GM12878 (cell line): ENCODE data around the gene ORMDL1. TPM values are rescaled to one million over a fixed set of nuclear protein-coding genes. Genes with fewer than 3 reads are reported as not detected.

Experiments
- ATAC-seq: fragments of 200-7000 bp; cut with Tn5 transposase; 3 replicates; pipeline ENCODE4 v1.9.1; 2020; ENCODE audit warnings: mild to moderate bottlenecking, moderate library complexity
- Bru-seq: library from RNA; stranded (reverse); fragments of 400-500 nt; gene quantifications from one replicate; lab custom pipeline; 2021; lab: Mats Ljungman, UMichigan
- BruChase-seq, 2 experiments: library from RNA; stranded (reverse); fragments of 400-500 nt; gene quantifications; one replicate each; lab custom pipeline; 2021; lab: Mats Ljungman, UMichigan
- BruUV-seq: library from RNA; stranded (reverse); fragments of 400-500 nt; replicated peaks from 2 replicates; lab custom pipeline; 2021; lab: Mats Ljungman, UMichigan
- CTCF ChIA-PET: fragments of 300-600 bp; sonication (Branson Sonifier 250); formaldehyde crosslinking; extraction: SDS; loops from one replicate; lab custom pipeline; 2021; ENCODE audit warnings: inconsistent platforms; lab: Yijun Ruan, JAX
- POLR2A ChIA-PET: fragments of 350-600 bp; formaldehyde crosslinking; extraction: SDS; loops from one replicate; lab custom pipeline; 2021; ENCODE audit warnings: inconsistent platforms; lab: Charles Lee
- RAD21 ChIA-PET: fragments of 300-600 bp; sonication (Branson Sonifier 250); formaldehyde crosslinking; loops from one replicate; lab custom pipeline; 2023; ENCODE audit warnings: antibody characterized with exemption; ENCODE audit not compliant: unreplicated experiment; lab: Charles Lee
- SMC1A ChIA-PET: fragments of 300-600 bp; sonication (Branson Sonifier 250); formaldehyde crosslinking; loops from one replicate; lab custom pipeline; 2023; ENCODE audit not compliant: unreplicated experiment, uncharacterized antibody; lab: Charles Lee
- DNase-seq: peaks from one replicate; pipeline ENCODE4 v3.0.0-alpha.2; 2011; ENCODE audit warnings: low read depth, low spot score
- FAIRE-seq: peaks from 3 replicates; lab custom pipeline; 2011; peaks lifted over from hg19 to GRCh38; lab: Jason Lieb, UNC
- H2AFZ ChIP-seq: 2 replicates; pipeline ENCODE4 v1.6.0; 2011; ENCODE audit warnings: low read depth, low read length, control low read depth; ENCODE audit not compliant: control insufficient read depth
- H3K27ac ChIP-seq: 2 replicates; pipeline ENCODE4 v1.5.1; 2011; ENCODE audit warnings: control low read depth; ENCODE audit not compliant: control insufficient read depth, insufficient read depth
- H3K27me3 ChIP-seq, 2 experiments: replicated peaks in 1 of 2; 2 replicates each; pipeline versions ENCODE4 v1.6.0 to v1.6.1; 2011; ENCODE audit warnings: low read length in 1 of 2; ENCODE audit not compliant: control insufficient read depth in 2 of 2, insufficient read depth in 2 of 2
- H3K36me3 ChIP-seq, 2 experiments: 2 replicates each; pipeline ENCODE4 v1.5.1; 2011; ENCODE audit warnings: low read length in 1 of 2; ENCODE audit not compliant: control insufficient read depth in 2 of 2, insufficient read depth in 2 of 2
- H3K4me1 ChIP-seq: 2 replicates; pipeline ENCODE4 v1.6.1; 2011; ENCODE audit warnings: mild to moderate bottlenecking, low read length, moderate library complexity, mixed read lengths; ENCODE audit not compliant: control insufficient read depth, insufficient read depth
- H3K4me2 ChIP-seq: 2 replicates; pipeline ENCODE4 v1.6.0; 2011; ENCODE audit warnings: control low read depth; ENCODE audit not compliant: control insufficient read depth, insufficient read depth
- H3K4me3 ChIP-seq: fragments of 200-600 bp; sonication (generic); 2 replicates; pipeline ENCODE4 v1.5.1; 2016
- H3K79me2 ChIP-seq: 2 replicates; pipeline ENCODE4 v1.6.0; 2011; ENCODE audit warnings: low read length; ENCODE audit not compliant: control insufficient read depth, insufficient read depth
- H3K9ac ChIP-seq: 2 replicates; pipeline ENCODE4 v1.8.0; 2011; ENCODE audit warnings: low read length, control low read depth, mixed read lengths; ENCODE audit not compliant: control insufficient read depth, insufficient read depth
- H3K9me3 ChIP-seq: replicated peaks from 3 replicates; pipeline ENCODE4 v1.5.1; 2011; ENCODE audit warnings: mild to moderate bottlenecking, low read length; ENCODE audit not compliant: control insufficient read depth, insufficient read depth
- H4K20me1 ChIP-seq: 2 replicates; pipeline ENCODE4 v1.6.0; 2011; ENCODE audit not compliant: control insufficient read depth, insufficient read depth
- ASH2L ChIP-seq: fragments of 300-600, 200-600 bp; sonication (generic); IDR thresholded peaks from 2 replicates; pipeline ENCODE4 v1.6.1; 2017; ENCODE audit warnings: low read depth, mild to moderate bottlenecking, borderline replicate concordance
- ATF3 ChIP-seq: IDR thresholded peaks from 2 replicates; pipeline ENCODE4 v1.6.1; 2011; ENCODE audit warnings: low read depth, mild to moderate bottlenecking, low read length, moderate library complexity, borderline replicate concordance; ENCODE audit errors: extremely low read depth
- CHD1 ChIP-seq: IDR thresholded peaks from 2 replicates; pipeline ENCODE4 v1.6.1; 2012; ENCODE audit warnings: low read depth, low read length, improper control_type of control experiment
- FOXM1 ChIP-seq: IDR thresholded peaks from 2 replicates; pipeline ENCODE4 v1.6.1; 2012; ENCODE audit warnings: low read depth, mild to moderate bottlenecking, inconsistent platforms, low read length, moderate library complexity
- NR2C1 ChIP-seq: fragments of 450-650 bp; IDR thresholded peaks from 2 replicates; pipeline ENCODE4 v1.6.1; 2017; ENCODE audit warnings: antibody characterized with exemption, mild to moderate bottlenecking, moderate library complexity
- PKNOX1 ChIP-seq: fragments of 450-650 bp; IDR thresholded peaks from 2 replicates; pipeline ENCODE4 v1.6.1; 2016; ENCODE audit warnings: mild to moderate bottlenecking
- RCOR1 ChIP-seq: conservative IDR thresholded peaks from 2 replicates; pipeline ENCODE4 v1.6.1; 2012; ENCODE audit warnings: low read depth, low read length, improper control_type of control experiment
- SP1 ChIP-seq: IDR thresholded peaks from one replicate; pipeline ENCODE4 v1.6.1; 2011; ENCODE audit warnings: low read depth, low read length
- TCF12 ChIP-seq: IDR thresholded peaks from 2 replicates; pipeline ENCODE4 v1.6.1; 2011; ENCODE audit warnings: low read depth, mild to moderate bottlenecking, low read length
- USF2 ChIP-seq: IDR thresholded peaks from 2 replicates; pipeline ENCODE4 v1.6.1; 2011; ENCODE audit warnings: low read depth, low read length, improper control_type of control experiment, borderline replicate concordance
- ZNF274 ChIP-seq: IDR thresholded peaks from one replicate; pipeline ENCODE4 v1.8.0; 2011; ENCODE audit not compliant: insufficient read length, insufficient read depth
- ZNF384 ChIP-seq: IDR thresholded peaks from 2 replicates; pipeline ENCODE4 v1.6.1; 2012; ENCODE audit warnings: low read depth, mild to moderate bottlenecking, low read length, improper control_type of control experiment, borderline replicate concordance
- WGBS: methylation state at CpG from one replicate; pipeline ENCODE4 v1.1.6; 2016; ENCODE audit warnings: low lambda C conversion rate; ENCODE audit not compliant: insufficient replicate concordance, insufficient coverage; ENCODE audit errors: missing lambda C conversion rate; 5-methylcytosine and 5-hydroxymethylcytosine counted together
- in situ Hi-C: fragments of 300-500 bp; cut with MboI; formaldehyde crosslinking; loops from 9 replicates; pipeline ENCODE4 v1.14.3; 2018; ENCODE audit warnings: mixed read lengths
- intact Hi-C: fragments of 100-400 bp; cut with micrococcal nuclease; formaldehyde crosslinking; loops from one replicate; pipeline ENCODE4 v1.14.2; 2022; ENCODE audit not compliant: unreplicated experiment
- long read RNA-seq, 2 experiments: library from polyadenylated mRNA; unstranded; transcript quantifications; one replicate each; pipeline ENCODE4 v2.0.0, GENCODE V29; 2019 to 2020
- polyA minus RNA-seq, 3 experiments: library from RNA; depleted of rRNA, polyadenylated mRNA; stranded (reverse); fragments of >200 nt; gene quantifications; 2 replicates each; pipeline ENCODE4 v1.2.3, GENCODE V29; 2011
- polyA plus RNA-seq, 11 experiments: library from polyadenylated mRNA; depleted of rRNA in 4 of 11; unstranded in 6 of 11; stranded (reverse) in 5 of 11; fragments of >200 nt; fragmentation: Nextera tagmentation in 4 of 11; fragmentation: Illumina TruSeq in 1 of 11; extraction: Ambion mirVana in 4 of 11; extraction: Trizol in 1 of 11; gene quantifications; 1 replicate in 1 of 11; 2 replicates in 10 of 11; pipeline versions ENCODE4 v1.2.1 to v1.2.3, GENCODE V29; 2011 to 2016; ENCODE audit warnings: inconsistent platforms in 2 of 11, missing spikeins in 2 of 11, low read depth in 1 of 11
- total RNA-seq, 4 experiments: library from RNA; depleted of rRNA in 3 of 4; stranded (reverse); fragments of >200 nt in 3 of 4; fragmentation: Illumina TruSeq in 1 of 4; extraction: Trizol in 1 of 4; gene quantifications; 2 replicates each; pipeline versions ENCODE4 v1.2.1 to v1.2.3, GENCODE V29; 2013 to 2021

The ORMDL1 gene
- 208 and 234 TPM in 2 replicates for total RNA-seq (2013; cell fraction: nucleolus; rRNA removed)
- 91.4 and 104 TPM in 2 replicates for total RNA-seq (2014; rRNA removed)
- 75.9 and 76.7 TPM in 2 replicates for total RNA-seq (2014; rRNA removed; fragmentation: Illumina TruSeq; extraction: Trizol)
- 59.0 and 62.6 TPM in 2 replicates for total RNA-seq (2021)
- polyA plus RNA-seq (2011; ENCODE audit: low read depth) = 52.1 TPM
- polyA plus RNA-seq (2011; rRNA removed) = 140 and 188 TPM in 2 replicates
- polyA plus RNA-seq (2011; cell fraction: cytosol; rRNA removed) = 46.8 and 49.7 TPM in 2 replicates
- 273 and 383 TPM in 2 replicates for polyA plus RNA-seq (2011; cell fraction: nucleus; rRNA removed)
- polyA plus RNA-seq (2012) = 77.5 and 83.5 TPM in 2 replicates
- 100 and 130 TPM in 2 replicates for polyA plus RNA-seq (2014; fragmentation: Illumina TruSeq; extraction: Trizol)
- 10 to 100 TPM; 68.9 to 89.5 TPM for polyA plus RNA-seq (2014; fragmentation: Nextera tagmentation; extraction: Ambion mirVana)
- 95.4 and 114 TPM in 2 replicates for polyA plus RNA-seq (2014; rRNA removed)
- 100 to 1,000 TPM; 156 to 161 TPM for polyA plus RNA-seq (2016; fragmentation: Nextera tagmentation; extraction: Ambion mirVana)
- polyA minus RNA-seq (2011; rRNA and poly(A)+ RNA removed) = 33.0 and 50.9 TPM in 2 replicates
- polyA minus RNA-seq (2011; cell fraction: cytosol; rRNA and poly(A)+ RNA removed) = 9.6 and 10.6 TPM in 2 replicates
- 43.3 and 54.0 TPM in 2 replicates for polyA minus RNA-seq (2011; cell fraction: nucleus; rRNA and poly(A)+ RNA removed)
- Bru-seq, nascent RNA = percentile 94 among the genes with signal in this experiment
- BruChase-seq, experiment 1, labeled RNA remaining after a 6-hour chase = percentile 95 among the genes with signal in this experiment
- percentile 94 among the genes with signal in this experiment for BruChase-seq, experiment 2, labeled RNA remaining after a 2-hour chase
- long read RNA-seq, experiment 1, transcript ORMDL1-202 (5 exons, 1,137 nt) = major isoform, 36 of 67 reads
- long read RNA-seq, experiment 1, transcript ORMDL1-203 (4 exons, 2,009 nt) = minor isoform, 17 of 67 reads
- long read RNA-seq, experiment 1, partial matches to known transcripts = 3 of 67 reads
- long read RNA-seq, experiment 1, other reads (novel, unspliced or antisense) = 7 of 67 reads
- long read RNA-seq, experiment 2, transcript ORMDL1-201 (3 exons, 2,692 nt) = minor isoform, 85 of 455 reads
- long read RNA-seq, experiment 2, transcript ORMDL1-203 (4 exons, 2,009 nt) = minor isoform, 99 of 455 reads
- long read RNA-seq, experiment 2, transcript ORMDL1-202 (5 exons, 1,137 nt) = major isoform, 165 of 455 reads
- long read RNA-seq, experiment 2, partial matches to known transcripts = 63 of 455 reads
- long read RNA-seq, experiment 2, other reads (novel, unspliced or antisense) = 42 of 455 reads

- no peaks in the 10 kb centered on the region; the same call in 2 of the 3 replicates for H3K9me3 ChIP-seq
- peak within 1 kb of the TSS; percentile 86 for H3K4me3 ChIP-seq
- H3K79me2 ChIP-seq = peaks cover 78% of the 10 kb centered on the region
- CTCF ChIA-PET = interaction anchor here (1.0 to 3.2 kb wide), 2 partner anchors 21 to 23 kb away, joined by 3 to 14 read pairs; partner anchors contain the start of gene OSGEPL1
- DNase-seq (peak; percentile 86), ATAC-seq (peak; percentile 95), FAIRE-seq (peak; percentile 66)
- intact Hi-C loops = loop anchor here (1.0 to 5.0 kb wide), 4 partner anchors 21 to 748 kb away; partner anchors contain the start of genes ASNSD1, HIBCH and NEMP2
- POLR2A ChIA-PET = interaction anchor here (1.0 to 3.7 kb wide), 2 partner anchors 22 to 73 kb away, joined by 3 to 23 read pairs; partner anchors contain the start of gene OSGEPL1
- peak within 1 kb of the TSS; percentile 92 for H3K27ac ChIP-seq
- RAD21 ChIA-PET = interaction anchor here (0.6 to 1.7 kb wide), 4 partner anchors 20 to 123 kb away, joined by 3 to 7 read pairs (median 4); partner anchors contain the start of genes ASNSD1 and OSGEPL1
- H3K4me1 ChIP-seq = peaks cover 4% of the 10 kb centered on the region; the same call in 1 of the 2 replicates
- in situ Hi-C loops = no loop called here
- no peaks in the 10 kb centered on the region for H4K20me1 ChIP-seq
- peak within 1 kb of the TSS; percentile 95 for H2AFZ ChIP-seq
- H3K27me3 ChIP-seq = no peaks in the 10 kb centered on the region
- peak within 1 kb of the TSS; percentile 83 for H3K9ac ChIP-seq
- SMC1A ChIA-PET = interaction anchor here (1.1 to 1.2 kb wide), 2 partner anchors 14 to 20 kb away, joined by 3 read pairs; no protein-coding TSS in a partner anchor
- H3K4me2 ChIP-seq = peak within 1 kb of the TSS; percentile 78
- BruUV-seq = no TSS peak
- H3K36me3 ChIP-seq = peaks cover 0 to 9% of the 10 kb centered on the region in 2 experiments; a peak in 1 of 4 replicates
- WGBS = under 1% methylated on average over 92 of the region's 96 CpGs
- peak; percentile 99 for TF ChIP-seq PKNOX1
- peak; percentile 91 for TF ChIP-seq SP1
- no peak for TF ChIP-seq RCOR1
- TF ChIP-seq ZNF384 = no peak
- no peak for TF ChIP-seq TCF12
- peak; percentile 87 for TF ChIP-seq NR2C1
- TF ChIP-seq CHD1 = no peak
- TF ChIP-seq ZNF274 = no peak
- TF ChIP-seq ASH2L = 0 out of 2 replicates have a peak, but pooled peaks have one; percentile 62
- no peak for TF ChIP-seq USF2
- no peak for TF ChIP-seq ATF3
- no peak for TF ChIP-seq FOXM1
These were observed at the start of gene ORMDL1, which contains the start of gene PMS1 for GRCh38 chr2:189783927-189784867. Gene ORMDL1 (minus strand): TSS chr2:189784339. CDS start chr2:189782595, 1,744 bp downstream. Gene PMS1 (plus strand): TSS chr2:189784450. CDS start chr2:189791810, 7,360 bp downstream.
